IMR-90 (cell line): Measurements from ENCODE around the gene ST7. TPM values are rescaled to one million over a fixed set of nuclear protein-coding genes. Genes with fewer than 3 reads are reported as not detected.

Experiments used
- ATAC-seq: fragments of 200-7000 bp; cut with Tn5 transposase; 2 replicates; pipeline ENCODE4 v1.9.1; 2020; ENCODE audit warnings: low read depth, mild to moderate bottlenecking, moderate library complexity
- BruUV-seq: library from RNA; stranded (reverse); fragments of 400-500 nt; replicated peaks from 2 replicates; lab custom pipeline; 2021; lab: Mats Ljungman, UMichigan
- CTCF ChIA-PET: fragments of 300-600 bp; formaldehyde crosslinking; extraction: SDS; loops from one replicate; lab custom pipeline; 2021; ENCODE audit warnings: antibody characterized with exemption; lab: Yijun Ruan, JAX
- POLR2A ChIA-PET: fragments of 300-600 bp; sonication (Branson Sonifier 250); formaldehyde crosslinking; loops from one replicate; lab custom pipeline; 2022; ENCODE audit warnings: antibody characterized with exemption; ENCODE audit not compliant: unreplicated experiment; lab: Charles Lee
- DNase-seq: peaks from one replicate; pipeline ENCODE4 v3.0.0; 2013
- H2AFZ ChIP-seq: replicated peaks from 2 replicates; pipeline ENCODE3; 2013; ENCODE audit warnings: low read length, mild to moderate bottlenecking; ENCODE audit not compliant: poor library complexity
- H2AK5ac ChIP-seq: 2 replicates; pipeline ENCODE4 v1.6.1; 2013; ENCODE audit warnings: low read depth, low read length, inconsistent platforms
- H2AK9ac ChIP-seq: replicated peaks from 2 replicates; pipeline ENCODE3; 2013; ENCODE audit warnings: mild to moderate bottlenecking, low read depth, low read length, moderate library complexity; ENCODE audit not compliant: poor library complexity
- H2BK120ac ChIP-seq: 2 replicates; pipeline ENCODE4 v1.6.1; 2013; ENCODE audit warnings: low read depth, low read length, inconsistent platforms
- H2BK15ac ChIP-seq: 3 replicates; pipeline ENCODE4 v1.6.1; 2013; ENCODE audit warnings: low read depth, low read length, inconsistent platforms
- H2BK20ac ChIP-seq: 2 replicates; pipeline ENCODE4 v1.6.1; 2013; ENCODE audit warnings: low read depth, mild to moderate bottlenecking, inconsistent platforms, low read length, moderate library complexity
- H2BK5ac ChIP-seq: 2 replicates; pipeline ENCODE4 v1.6.1; 2013; ENCODE audit warnings: mild to moderate bottlenecking, low read depth, low read length, inconsistent platforms; ENCODE audit not compliant: poor library complexity, severe bottlenecking
- H3K14ac ChIP-seq: replicated peaks from 2 replicates; pipeline ENCODE4 v1.6.1; 2013; ENCODE audit warnings: low read depth, low read length, inconsistent platforms
- H3K18ac ChIP-seq: 2 replicates; pipeline ENCODE4 v1.6.1; 2013; ENCODE audit warnings: low read depth, low read length, control low read depth
- H3K23ac ChIP-seq: 2 replicates; pipeline ENCODE4 v1.6.1; 2013; ENCODE audit warnings: low read depth, low read length, inconsistent platforms
- H3K27ac ChIP-seq: 2 replicates; pipeline ENCODE4 v1.5.1; 2013; ENCODE audit warnings: mild to moderate bottlenecking, control low read depth, low read length; ENCODE audit not compliant: insufficient read depth
- H3K27me3 ChIP-seq: 2 replicates; pipeline ENCODE4 v1.6.1; 2013; ENCODE audit warnings: low read length; ENCODE audit not compliant: control insufficient read depth, insufficient read depth
- H3K36me3 ChIP-seq: 2 replicates; pipeline ENCODE4 v1.6.1; 2013; ENCODE audit warnings: low read length, mixed read lengths; ENCODE audit not compliant: control insufficient read depth, insufficient read depth
- H3K4ac ChIP-seq: 2 replicates; pipeline ENCODE4 v1.6.1; 2013; ENCODE audit warnings: low read depth, low read length, inconsistent platforms
- H3K4me1 ChIP-seq: 2 replicates; pipeline ENCODE4 v1.6.1; 2013; ENCODE audit warnings: low read length, mixed read lengths; ENCODE audit not compliant: control insufficient read depth, insufficient read depth
- H3K4me2 ChIP-seq: 2 replicates; pipeline ENCODE4 v1.6.1; 2013; ENCODE audit warnings: low read depth, mild to moderate bottlenecking, control low read depth, low read length, moderate library complexity
- H3K4me3 ChIP-seq: 2 replicates; pipeline ENCODE4 v1.5.1; 2013; ENCODE audit warnings: low read depth, mild to moderate bottlenecking, control low read depth, low read length, moderate library complexity; ENCODE audit not compliant: insufficient read depth
- H3K56ac ChIP-seq: 2 replicates; pipeline ENCODE4 v1.6.1; 2013; ENCODE audit warnings: low read length, inconsistent platforms; ENCODE audit not compliant: insufficient read depth; ENCODE audit errors: extremely low read depth
- H3K79me1 ChIP-seq, 2 experiments: 2 replicates each; pipeline ENCODE4 v1.6.1; 2013; ENCODE audit warnings: low read length in 2 of 2, inconsistent platforms in 1 of 2, low read depth in 1 of 2
- H3K9ac ChIP-seq: 2 replicates; pipeline ENCODE4 v1.6.1; 2013; ENCODE audit warnings: low read depth, low read length, control low read depth
- H3K9me1 ChIP-seq: 2 replicates; pipeline ENCODE4 v1.6.1; 2013; ENCODE audit warnings: low read length, inconsistent platforms; ENCODE audit not compliant: insufficient read depth
- H3K9me3 ChIP-seq: 2 replicates; pipeline ENCODE4 v1.6.1; 2013; ENCODE audit warnings: low read length; ENCODE audit not compliant: control insufficient read depth, insufficient read depth
- H4K20me1 ChIP-seq: 2 replicates; pipeline ENCODE4 v1.6.1; 2013; ENCODE audit warnings: low read length, inconsistent platforms; ENCODE audit not compliant: insufficient read depth
- H4K5ac ChIP-seq: 2 replicates; pipeline ENCODE4 v1.6.1; 2013; ENCODE audit warnings: mild to moderate bottlenecking, low read depth, low read length, control low read depth
- H4K8ac ChIP-seq, 2 experiments: 2 replicates each; pipeline ENCODE4 v1.6.1; 2013; ENCODE audit warnings: low read depth in 2 of 2, low read length in 2 of 2, control low read depth in 1 of 2, inconsistent platforms in 1 of 2
- H4K91ac ChIP-seq: 2 replicates; pipeline ENCODE4 v1.6.1; 2013; ENCODE audit warnings: low read depth, low read length, inconsistent platforms; ENCODE audit not compliant: insufficient read depth
- BHLHE40 ChIP-seq: fragments of 150-350 bp; IDR thresholded peaks from 2 replicates; pipeline ENCODE4 v1.6.1; 2016; ENCODE audit warnings: mild to moderate bottlenecking, low read depth, low read length
- CTCF ChIP-seq: conservative IDR thresholded peaks from 2 replicates; pipeline ENCODE4 v1.5.1; 2012; ENCODE audit warnings: mild to moderate bottlenecking, low read depth, low read length, improper control_type of control experiment
- POLR2A ChIP-seq: IDR thresholded peaks from 2 replicates; pipeline ENCODE4 v1.6.1; 2012; ENCODE audit warnings: mild to moderate bottlenecking, low read depth, low read length
- WGBS, 2 experiments: methylation state at CpG; one replicate each; pipeline versions ENCODE4 v1.1.5 to v1.1.7; 2013; ENCODE audit warnings: missing lambda C conversion rate in 2 of 2; ENCODE audit not compliant: insufficient read length in 1 of 2; ENCODE audit errors: extremely low coverage in 2 of 2; 5-methylcytosine and 5-hydroxymethylcytosine counted together
- dilution Hi-C: fragments of 300-500 bp; cut with HindIII; formaldehyde crosslinking; loops from one replicate; pipeline ENCODE4 v1.14.3; 2018; ENCODE audit warnings: low sequenced_read_pairs; ENCODE audit not compliant: unreplicated experiment
- in situ Hi-C: fragments of 300-500 bp; cut with MboI; formaldehyde crosslinking; loops from 3 replicates; pipeline ENCODE4 v1.14.3; 2019; ENCODE audit warnings: low sequenced_read_pairs, inconsistent platforms, mixed read lengths
- intact Hi-C: fragments of 100-400 bp; cut with micrococcal nuclease; formaldehyde crosslinking; loops from 2 replicates; pipeline ENCODE4 v1.10.0; 2022
- polyA plus RNA-seq, 3 experiments: library from polyadenylated mRNA; depleted of rRNA; stranded (reverse); fragments of >200 nt; gene quantifications; 2 replicates each; pipeline ENCODE4 v1.2.3, GENCODE V29; 2012; ENCODE audit warnings: low replicate concordance in 1 of 3
- total RNA-seq: library from RNA; depleted of rRNA; stranded (reverse); fragments of >200 nt; gene quantifications from 2 replicates; pipeline ENCODE4 v1.2.3, GENCODE V29; 2012

Gene ST7
- total and polyA plus RNA-seq, 2 of the 4 experiments (the other 2 are of a cell fraction): 18.6 to 26.0 TPM

DNA sequence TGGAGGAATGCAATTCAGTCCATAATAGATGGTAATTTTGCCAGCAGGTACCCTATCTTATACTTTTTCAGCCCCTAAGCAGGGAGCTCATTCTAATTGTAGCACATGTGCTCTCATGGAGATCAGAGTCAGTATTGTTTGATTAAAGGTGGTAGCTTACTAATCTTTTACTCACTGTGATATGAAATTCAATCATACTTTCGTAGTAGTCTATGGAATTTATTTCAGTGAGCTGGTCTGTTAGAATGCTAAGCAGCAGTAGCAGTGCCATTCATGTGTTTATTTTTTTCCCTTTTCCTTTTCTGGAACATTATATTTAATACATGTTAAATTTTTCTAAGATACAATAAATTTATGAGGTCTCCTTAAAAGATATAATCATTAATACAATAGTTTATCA, 109.0 kb downstream of the ST7 start:
- peak overlapping the region; percentile 63 for H4K91ac ChIP-seq
- H2AK9ac ChIP-seq: peak overlapping the region; percentile 94
- peak; percentile 84 for DNase-seq
- peak overlapping the region; percentile 62; the same call in 1 of the 2 replicates for H3K27ac ChIP-seq
- no peak overlapping the region for H3K23ac ChIP-seq
- 0 out of 2 replicates have a peak overlapping the region, but pooled peaks have one; percentile 19 for H3K56ac ChIP-seq
- H2BK20ac ChIP-seq: peak overlapping the region; percentile 75; the same call in 1 of the 2 replicates
- WGBS, 2 experiments: no CpG with 5 or more reads among the region's 1 CpG
- peak overlapping the region in 1 of 2 experiments; percentile 90; a peak in 2 of 4 replicates for H4K8ac ChIP-seq
- H3K36me3 ChIP-seq: no peaks in the 10 kb centered on the region
- in situ Hi-C loops: no loop called here
- no peaks in the 10 kb centered on the region for H3K9me3 ChIP-seq
- dilution Hi-C loops: no loop called here
- H4K20me1 ChIP-seq: no peaks in the 10 kb centered on the region
- 0 out of 3 replicates have a peak overlapping the region, but pooled peaks have one; percentile 64 for H2BK15ac ChIP-seq
- no peak overlapping the region for H2AFZ ChIP-seq
- peak overlapping the region; percentile 98 for H2BK5ac ChIP-seq
- peaks cover 13 to 29% of the 10 kb centered on the region in 2 experiments for H3K79me1 ChIP-seq
- peaks cover 6% of the 10 kb centered on the region; the same call in 1 of the 2 replicates for H3K9me1 ChIP-seq
- H3K4me1 ChIP-seq: peaks cover 7% of the 10 kb centered on the region
- H4K5ac ChIP-seq: no peak overlapping the region; the same call in 1 of the 2 replicates
- H3K4ac ChIP-seq: peak overlapping the region; percentile 84; the same call in 1 of the 2 replicates
- POLR2A ChIA-PET: no interaction called here
- H2AK5ac ChIP-seq: peak overlapping the region; percentile 86; the same call in 1 of the 2 replicates
- intact Hi-C loops: loop anchor here (5.0 kb wide), 1 partner anchor 40 kb away; no protein-coding TSS in a partner anchor
- H3K4me2 ChIP-seq: peak overlapping the region; percentile 45; the same call in 1 of the 2 replicates
- H3K27me3 ChIP-seq: no peaks in the 10 kb centered on the region
- peak overlapping the region; percentile 10; the same call in 1 of the 2 replicates for H3K18ac ChIP-seq
- H2BK120ac ChIP-seq: peak overlapping the region; percentile 72; the same call in 1 of the 2 replicates
- H3K14ac ChIP-seq: peak overlapping the region; percentile 71; the same call in 1 of the 2 replicates
- TF ChIP-seq POLR2A: no peak
- no peak for TF ChIP-seq BHLHE40
- no peak for TF ChIP-seq CTCF
- no peak overlapping the region for H3K9ac ChIP-seq
- ATAC-seq: peak; percentile 87
- BruUV-seq: no TSS peak
- CTCF ChIA-PET: interaction anchor here (0.6 kb wide), 1 partner anchor 31 kb away, joined by 3 read pairs; no protein-coding TSS in a partner anchor
- no peak overlapping the region for H3K4me3 ChIP-seq
